Aorta (tissue), 5 donors: ENCODE measurements around the gene SERTAD2. TPM values are rescaled to one million over a fixed set of nuclear protein-coding genes. Genes with fewer than 3 reads are reported as not detected.

Source experiments
- ATAC-seq: fragments of 200-7000 bp; cut with Tn5 transposase; one replicate; pipeline ENCODE4 v1.9.1; 2022; ENCODE audit warnings: moderate library complexity; ENCODE audit not compliant: low FRiP score
- DNase-seq, 2 donors: peaks; one replicate each; pipeline ENCODE4 v3.0.0-alpha.2; 2020
- H3K27ac ChIP-seq, 2 donors: one replicate each; pipeline ENCODE4 v1.5.1; 2013; ENCODE audit warnings: low read length in 2 of 2, mild to moderate bottlenecking in 2 of 2, moderate library complexity in 2 of 2, control low read depth in 1 of 2, inconsistent platforms in 1 of 2, low read depth in 1 of 2
- H3K27me3 ChIP-seq, 2 donors: one replicate each; pipeline ENCODE4 v1.6.1; 2013; ENCODE audit warnings: control low read depth in 1 of 2, low read length in 1 of 2, mild to moderate bottlenecking in 1 of 2, moderate library complexity in 1 of 2; ENCODE audit not compliant: insufficient read depth in 2 of 2, control insufficient read depth in 1 of 2
- H3K36me3 ChIP-seq, 2 donors: one replicate each; pipeline ENCODE4 v1.6.1; 2013; ENCODE audit warnings: control low read depth in 1 of 2, low read length in 1 of 2, mild to moderate bottlenecking in 1 of 2; ENCODE audit not compliant: insufficient read depth in 2 of 2, control insufficient read depth in 1 of 2
- H3K4me1 ChIP-seq, 2 donors: one replicate each; pipeline ENCODE4 v1.6.1; 2013; ENCODE audit warnings: low read length in 2 of 2, control low read depth in 1 of 2, mild to moderate bottlenecking in 1 of 2, moderate library complexity in 1 of 2; ENCODE audit not compliant: insufficient read depth in 2 of 2, control insufficient read depth in 1 of 2
- H3K4me3 ChIP-seq, 2 donors: one replicate each; pipeline ENCODE4 v1.5.1; 2013; ENCODE audit warnings: low read length in 2 of 2, control low read depth in 1 of 2, mild to moderate bottlenecking in 1 of 2
- H3K9me3 ChIP-seq: one replicate; pipeline ENCODE4 v1.6.1; 2013; ENCODE audit warnings: mild to moderate bottlenecking, low read length; ENCODE audit not compliant: control insufficient read depth
- WGBS, 2 donors: extraction: QIAGEN DNeasy Blood & Tissue Kit; methylation state at CpG; one replicate each; pipeline ENCODE4 v1.1.7; 2013; 5-methylcytosine and 5-hydroxymethylcytosine counted together
- intact Hi-C, 2 donors: fragments of 100-400 bp; cut with DNase I; formaldehyde crosslinking; loops; one replicate each; pipeline versions ENCODE4 v1.14.2 to v1.15.0; 2022
- polyA plus RNA-seq, 2 donors: library from polyadenylated mRNA; stranded (reverse); fragments of 200-250 nt; gene quantifications; one replicate each; pipeline ENCODE4 v1.2.3, GENCODE V29; 2013
- total RNA-seq, 2 donors: library from RNA; stranded (reverse); fragmentation: NEBNext Ultra II Directional; extraction: Animal tissue kit (Norgen Biotek cat#: 25700); gene quantifications; one replicate each; pipeline ENCODE4 v1.2.1, GENCODE V29; 2021
- donor health status: healthy with polysubstance abuse.
- donor health status: Bipolar disorder and iron deficiency.
- donor health status: DM: no; HTN: no; CAD: no.
- donor health status: DM: no; HTN: no; CAD: no.
- donor health status: DM: yes; HTN: yes; CAD: no.

SERTAD2 gene
- total and polyA plus RNA-seq, 4 donors, result 4.6 to 27.4 (median 20.6) TPM

GRCh38 chr2:64623242-64623850, 30.4 kb downstream of the SERTAD2 start:
- H3K4me1 ChIP-seq, result no peaks in the 10 kb centered on the region
- ATAC-seq, result no peak
- no peaks in the 10 kb centered on the region for H3K9me3 ChIP-seq
- H3K27me3 ChIP-seq, result no peaks in the 10 kb centered on the region
- intact Hi-C loops, result no loop called here
- no peak overlapping the region for H3K27ac ChIP-seq
- DNase-seq, result no peak
- no peaks in the 10 kb centered on the region for H3K36me3 ChIP-seq
- no peak overlapping the region for H3K4me3 ChIP-seq
- WGBS, 2 donors, result 90% methylated on average over 13 of the region's 13 CpGs

- Histone ChIP-seq H3K27ac (no peak overlapping the region), H3K36me3 (no peaks in the 10 kb centered on the region), H3K4me3 (no peak overlapping the region), H3K9me3 (no peaks in the 10 kb centered on the region), H3K27me3 (no peaks in the 10 kb centered on the region), H3K4me1 (no peaks in the 10 kb centered on the region)
- WGBS, 2 donors, result 83 to 84% methylated on average over 12 to 13 of the region's 13 CpGs
- ATAC-seq (no peak), DNase-seq (no peak)
- intact Hi-C loops, result no loop called here
Measured at GRCh38 chr2:64622443-64623241, 31.1 kb downstream of the SERTAD2 start.

GRCh38 chr2:64620661-64621060, 33.1 kb downstream of the SERTAD2 start:
- Histone ChIP-seq H3K4me1 (no peaks in the 10 kb centered on the region), H3K36me3 (no peaks in the 10 kb centered on the region), H3K27ac (no peak overlapping the region), H3K27me3 (no peaks in the 10 kb centered on the region), H3K9me3 (no peaks in the 10 kb centered on the region), H3K4me3 (no peak overlapping the region)
- WGBS, 2 donors, result 42 to 57% methylated on average over 4 of the region's 4 CpGs
- intact Hi-C loops, result no loop called here
- DNase-seq, result no peak
- ATAC-seq, result no peak

GRCh38 chr2:64617631-64618151, 36.0 kb downstream of the SERTAD2 start:
- H3K9me3 ChIP-seq, result no peaks in the 10 kb centered on the region
- no peaks in the 10 kb centered on the region for H3K36me3 ChIP-seq
- no peak overlapping the region for H3K4me3 ChIP-seq
- 68 to 76% methylated on average over 6 of the region's 6 CpGs for WGBS, 2 donors
- no peaks in the 10 kb centered on the region for H3K4me1 ChIP-seq
- intact Hi-C loops, result no loop called here
- ATAC-seq, result no peak
- no peaks in the 10 kb centered on the region for H3K27me3 ChIP-seq
- no peak for DNase-seq
- H3K27ac ChIP-seq, result no peak overlapping the region

GRCh38 chr2:64615844-64616536, 37.7 kb downstream of the SERTAD2 start:
- no peaks in the 10 kb centered on the region for H3K36me3 ChIP-seq
- no peak overlapping the region for H3K27ac ChIP-seq
- no peaks in the 10 kb centered on the region for H3K27me3 ChIP-seq
- intact Hi-C loops, result no loop called here
- ATAC-seq, result peak; percentile 28
- 96 to 97% methylated on average over 7 of the region's 7 CpGs for WGBS, 2 donors
- H3K4me1 ChIP-seq, result no peaks in the 10 kb centered on the region
- DNase-seq, result no peak
- no peaks in the 10 kb centered on the region for H3K9me3 ChIP-seq
- no peak overlapping the region for H3K4me3 ChIP-seq

- ATAC-seq (no peak), DNase-seq (no peak)
- Histone ChIP-seq H3K9me3 (no peaks in the 10 kb centered on the region), H3K27me3 (no peaks in the 10 kb centered on the region), H3K4me1 (no peaks in the 10 kb centered on the region), H3K36me3 (no peaks in the 10 kb centered on the region), H3K27ac (no peak overlapping the region), H3K4me3 (no peak overlapping the region)
- intact Hi-C loops, result no loop called here
- 94 to 97% methylated on average over 6 of the region's 6 CpGs for WGBS, 2 donors
Measured at GRCh38 chr2:64615192-64615763, 38.4 kb downstream of the SERTAD2 start.

- Histone ChIP-seq H3K9me3 (no peaks in the 10 kb centered on the region), H3K27ac (no peak overlapping the region), H3K4me1 (no peaks in the 10 kb centered on the region), H3K27me3 (no peaks in the 10 kb centered on the region), H3K36me3 (no peaks in the 10 kb centered on the region), H3K4me3 (no peak overlapping the region)
- DNase-seq (no peak), ATAC-seq (no peak)
- intact Hi-C loops, result no loop called here
- 53 to 57% methylated on average over 7 of the region's 7 CpGs for WGBS, 2 donors
Measured at GRCh38 chr2:64613276-64613675, 40.4 kb downstream of the SERTAD2 start.

- Histone ChIP-seq H3K4me3 (no peak overlapping the region), H3K27ac (no peak overlapping the region), H3K9me3 (no peaks in the 10 kb centered on the region), H3K4me1 (no peaks in the 10 kb centered on the region), H3K27me3 (no peaks in the 10 kb centered on the region), H3K36me3 (no peaks in the 10 kb centered on the region)
- WGBS, 2 donors, result 93 to 97% methylated on average over 5 of the region's 5 CpGs
- DNase-seq (no peak), ATAC-seq (no peak)
- intact Hi-C loops, result no loop called here
Measured at GRCh38 chr2:64612575-64613195, 41.0 kb downstream of the SERTAD2 start.
